Astrocyte of the spinal cord (primary cell): ENCODE results near the gene MOSMO.

Experiments
- DNase-seq: peaks from one replicate; pipeline ENCODE4 v3.0.0; 2011; ENCODE audit warnings: low read depth, low spot score
- H3K4me3 ChIP-seq: 2 replicates; pipeline ENCODE4 v1.5.1; 2011; ENCODE audit warnings: low read depth, mild to moderate bottlenecking, low read length, moderate library complexity
- CTCF ChIP-seq: IDR thresholded peaks from 2 replicates; pipeline ENCODE4 v1.5.1; 2012; ENCODE audit warnings: low read depth, mild to moderate bottlenecking, low read length, inconsistent platforms
- in situ Hi-C: cut with HindIII; loops from 2 replicates; pipeline ENCODE4 v1.10.0; 2017; ENCODE audit warnings: low sequenced_read_pairs

MOSMO gene

GRCh38 chr16:22070361-22071330, 62.7 kb downstream of the MOSMO start:
- DNase-seq, result peak; percentile 55
- H3K4me3 ChIP-seq, result no peak overlapping the region
- TF ChIP-seq CTCF, result no peak
- in situ Hi-C loops, result no loop called here

- DNase-seq, result no peak
- in situ Hi-C loops, result no loop called here
- H3K4me3 ChIP-seq, result no peak overlapping the region
- no peak for TF ChIP-seq CTCF
Observed at GRCh38 chr16:22071331-22071910, 63.5 kb downstream of the MOSMO start.

- H3K4me3 ChIP-seq, result no peak overlapping the region
- TF ChIP-seq CTCF, result no peak
- in situ Hi-C loops, result no loop called here
- no peak for DNase-seq
Observed at GRCh38 chr16:22073350-22073749, 65.4 kb downstream of the MOSMO start.

- TF ChIP-seq CTCF, result no peak
- peak; percentile 48 for DNase-seq
- H3K4me3 ChIP-seq, result no peak overlapping the region
- in situ Hi-C loops, result no loop called here
Observed at GRCh38 chr16:22075043-22075757, 67.3 kb downstream of the MOSMO start.

DNA sequence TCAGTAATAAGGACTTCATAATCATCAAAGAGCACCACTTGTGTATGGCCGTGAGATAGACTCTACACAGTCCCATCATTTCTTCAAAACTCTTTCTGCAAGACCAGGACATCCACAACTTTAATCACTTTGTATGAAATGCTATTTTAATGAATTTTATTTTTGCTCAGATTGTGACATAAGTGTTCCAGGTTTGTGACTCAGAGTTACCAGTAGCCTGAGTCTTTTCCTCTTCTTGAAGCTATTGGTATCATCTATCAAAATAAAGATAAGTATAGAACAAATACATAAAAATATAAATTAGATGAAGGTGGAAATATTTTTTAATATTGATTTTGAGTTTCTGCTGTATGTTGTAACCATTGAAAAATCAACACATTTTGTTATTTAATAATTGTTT, 67.9 kb downstream of the MOSMO start:
- H3K4me3 ChIP-seq, result no peak overlapping the region
- in situ Hi-C loops, result no loop called here
- TF ChIP-seq CTCF, result no peak
- DNase-seq, result no peak

DNA sequence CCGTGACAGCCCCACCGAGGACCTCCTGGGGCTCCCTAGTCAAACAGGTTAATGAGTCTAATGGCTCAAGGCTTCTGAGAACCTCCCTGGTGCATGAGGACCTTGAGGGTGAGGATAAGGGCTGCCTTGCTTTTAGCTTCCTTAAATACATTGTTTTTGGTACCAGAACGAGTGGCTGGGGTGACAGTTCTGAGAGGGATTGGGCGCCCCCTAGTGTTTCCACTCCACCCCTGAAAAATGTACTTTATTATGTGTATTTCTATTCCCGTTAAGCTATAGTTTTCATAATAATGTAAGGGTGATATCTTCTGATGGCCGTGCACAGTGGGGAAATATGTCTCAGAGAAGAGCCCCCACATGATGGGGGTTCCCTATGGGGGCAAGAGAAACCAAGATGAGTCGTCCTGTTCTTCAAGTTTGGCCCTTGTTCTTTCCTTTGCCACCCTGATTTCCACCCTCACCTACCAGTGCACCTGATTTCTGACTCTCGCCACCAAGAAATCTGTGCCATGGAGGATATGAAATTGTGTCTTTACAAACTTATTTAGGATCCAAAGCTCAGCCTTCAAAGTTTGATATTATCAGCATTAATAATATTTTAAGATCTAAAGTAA, 69.9 kb downstream of the MOSMO start:
- peak; percentile 87 for TF ChIP-seq CTCF
- in situ Hi-C loops, result no loop called here
- DNase-seq, result peak; percentile 68
- H3K4me3 ChIP-seq, result no peak overlapping the region
